ENCODE results near the gene PANX2.

The PANX2 gene

GRCh38 chr22:50220603-50221409 lies 50.3 kb downstream of the PANX2 start:
- in situ Hi-C loops (cut with HindIII; ENCODE audit: low pct_unique_long_range_greater_than_20kb, low sequenced_read_pairs): no loop called here
- DNase-seq (ENCODE audit: low read depth in 1 of 2, low spot score in 1 of 2): no peak
- TF ChIP-seq JUND (IDR thresholded peaks at IDR 0.05; ENCODE audit: low read depth): no peak

DNA sequence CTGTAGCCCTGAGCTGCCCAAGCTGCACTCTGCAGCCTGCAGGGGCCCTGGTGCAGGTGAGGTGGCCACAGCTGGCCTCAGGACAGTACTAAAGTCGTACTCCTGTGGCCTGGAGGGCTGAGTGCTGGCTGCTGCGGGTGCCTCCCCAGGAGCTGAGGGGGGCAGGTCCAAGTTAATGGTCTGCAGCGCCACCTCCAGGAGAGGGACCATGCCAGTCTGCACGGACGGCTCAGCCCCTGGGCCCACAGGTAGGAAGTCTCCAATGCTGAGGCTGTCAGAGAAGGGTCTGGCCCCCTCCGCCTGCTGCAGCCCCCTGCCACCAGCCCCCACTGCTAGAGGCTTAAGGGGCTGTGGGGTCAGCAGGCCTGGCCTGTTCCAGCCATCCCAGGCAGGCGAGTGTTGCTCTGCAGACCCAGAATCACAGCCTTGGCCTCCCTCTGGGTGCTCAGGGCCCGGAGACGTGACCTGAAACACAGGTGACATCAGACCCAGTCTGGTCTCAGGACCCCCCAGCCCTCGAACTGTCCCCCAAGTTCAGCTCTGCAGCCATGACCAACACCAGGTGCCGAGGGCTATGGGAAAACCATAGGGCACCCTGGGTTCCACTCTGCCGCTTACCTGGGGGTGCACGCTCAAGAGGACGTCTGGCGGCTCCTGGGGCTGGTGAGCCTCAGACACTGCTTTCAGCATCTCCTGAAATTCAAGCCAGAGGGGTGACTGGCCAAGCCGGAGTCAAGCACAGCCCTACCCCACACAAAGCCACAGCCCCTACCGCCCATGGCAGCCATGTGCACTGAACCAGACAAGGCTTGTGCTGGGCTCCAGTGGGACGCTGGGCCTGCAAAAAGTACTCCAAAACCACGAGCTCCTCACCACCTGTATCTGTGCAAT lies 51.1 kb downstream of the PANX2 start:
- DNase-seq (ENCODE audit: low read depth in 1 of 2, low spot score in 1 of 2): no peak
- in situ Hi-C loops (cut with HindIII; ENCODE audit: low pct_unique_long_range_greater_than_20kb, low sequenced_read_pairs): no loop called here
- TF ChIP-seq JUND (IDR thresholded peaks at IDR 0.05; ENCODE audit: low read depth): no peak

GRCh38 chr22:50222508-50222907 lies 52.0 kb downstream of the PANX2 start:
- no peak for TF ChIP-seq JUND (IDR thresholded peaks at IDR 0.05; ENCODE audit: low read depth)
- DNase-seq (ENCODE audit: low read depth in 1 of 2, low spot score in 1 of 2): no peak
- in situ Hi-C loops (cut with HindIII; ENCODE audit: low pct_unique_long_range_greater_than_20kb, low sequenced_read_pairs): no loop called here

GRCh38 chr22:50224071-50224470 lies 53.5 kb downstream of the PANX2 start:
- DNase-seq (ENCODE audit: low read depth in 1 of 2, low spot score in 1 of 2): no peak
- in situ Hi-C loops (cut with HindIII; ENCODE audit: low pct_unique_long_range_greater_than_20kb, low sequenced_read_pairs): no loop called here
- no peak for TF ChIP-seq JUND (IDR thresholded peaks at IDR 0.05; ENCODE audit: low read depth)

DNA sequence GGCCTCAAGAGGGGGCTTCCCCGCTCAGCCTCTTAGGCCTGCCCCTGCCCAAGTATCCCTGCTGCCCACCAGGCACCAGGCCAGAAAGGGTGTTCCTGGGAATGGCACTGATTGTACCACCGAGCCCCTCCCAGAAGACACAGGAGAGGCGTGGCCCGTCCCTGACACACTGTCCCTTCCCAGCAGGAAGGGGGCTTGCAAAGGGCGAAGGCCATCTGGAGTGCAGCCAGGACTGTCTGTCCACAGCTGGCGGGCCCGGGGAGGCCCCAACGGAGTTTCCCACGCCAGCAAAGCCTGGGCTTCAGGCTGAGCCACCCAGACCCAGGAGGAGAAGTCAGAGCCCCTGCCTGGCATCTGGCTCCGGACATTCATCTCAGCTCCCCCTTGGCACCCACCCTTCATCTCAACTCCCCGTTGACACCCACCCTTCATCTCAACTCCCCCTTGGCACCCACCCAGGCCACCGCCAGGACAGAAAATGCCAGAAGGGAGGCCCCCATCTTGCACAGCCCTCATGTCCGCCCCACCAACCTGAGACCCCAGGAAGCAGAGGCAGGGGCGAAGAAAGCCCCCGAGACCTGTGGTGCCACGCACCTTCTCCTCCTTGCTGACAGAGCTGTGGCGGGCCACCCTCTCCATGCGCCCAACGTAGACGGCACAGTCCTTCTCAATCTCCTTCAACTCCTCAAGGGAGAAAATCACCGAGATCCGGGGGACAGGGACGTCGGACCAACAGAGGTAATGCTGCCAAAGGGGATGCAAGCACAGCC lies 54.9 kb downstream of the PANX2 start:
- no peak for TF ChIP-seq JUND (IDR thresholded peaks at IDR 0.05; ENCODE audit: low read depth)
- in situ Hi-C loops (cut with HindIII; ENCODE audit: low pct_unique_long_range_greater_than_20kb, low sequenced_read_pairs): no loop called here
- no peak for DNase-seq (ENCODE audit: low read depth in 1 of 2, low spot score in 1 of 2)

DNA sequence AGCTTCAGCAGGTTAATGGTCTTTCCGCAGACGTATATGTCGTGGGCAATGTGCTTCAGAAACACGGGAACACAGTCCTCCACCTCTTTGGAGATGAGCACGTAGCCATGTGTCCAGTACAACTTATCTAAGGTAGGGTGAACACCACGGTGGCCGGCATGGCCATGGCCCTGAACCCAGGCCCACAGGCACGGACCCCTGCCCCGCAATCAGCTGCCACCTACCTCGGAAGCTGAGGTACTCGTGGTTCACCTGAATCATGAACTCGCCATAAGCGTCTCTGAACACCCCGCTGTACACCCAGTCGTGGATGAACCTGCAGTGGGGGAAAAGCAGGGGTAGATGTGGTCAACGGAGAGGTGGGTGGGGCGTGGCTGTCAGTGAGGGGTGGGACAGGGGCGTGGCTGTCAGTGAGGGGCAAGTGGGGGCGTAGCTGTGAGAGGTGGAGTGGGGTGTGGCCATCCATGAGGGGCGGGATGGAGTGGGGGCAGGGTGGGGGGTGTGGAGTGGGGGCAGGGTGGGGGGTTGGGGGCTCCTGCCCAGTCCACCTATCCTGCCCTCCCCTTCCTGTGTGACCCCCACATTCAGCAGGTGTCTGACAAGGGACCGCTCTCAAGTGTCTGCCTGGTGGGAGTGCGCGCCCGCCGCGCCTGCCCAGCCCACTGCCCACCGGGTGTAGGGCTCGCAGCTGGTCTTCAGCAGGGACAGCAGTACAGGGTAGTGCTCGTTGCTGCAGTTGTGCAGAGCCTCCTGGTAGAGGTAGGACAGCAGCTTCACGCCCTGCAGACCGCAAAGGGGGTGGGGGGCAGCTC lies 55.7 kb downstream of the PANX2 start:
- DNase-seq (ENCODE audit: low read depth in 1 of 2, low spot score in 1 of 2): no peak
- TF ChIP-seq JUND (IDR thresholded peaks at IDR 0.05; ENCODE audit: low read depth): no peak
- in situ Hi-C loops (cut with HindIII; ENCODE audit: low pct_unique_long_range_greater_than_20kb, low sequenced_read_pairs): no loop called here

DNA sequence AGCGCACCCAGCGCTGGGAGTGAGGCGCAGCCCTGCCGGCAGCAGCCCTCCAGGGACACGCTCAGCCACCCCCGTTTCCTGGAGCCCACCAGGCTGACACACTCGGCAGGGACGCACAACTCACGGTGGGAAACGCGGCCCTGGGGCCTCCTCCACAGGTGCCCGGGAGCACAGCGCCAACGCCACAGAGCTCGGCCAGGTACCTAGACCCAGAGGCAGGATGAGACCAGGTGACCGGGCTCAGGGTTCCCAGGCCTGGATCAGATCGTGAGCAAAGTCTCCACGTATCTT lies 56.3 kb downstream of the PANX2 start:
- no peak for TF ChIP-seq JUND (IDR thresholded peaks at IDR 0.05; ENCODE audit: low read depth)
- no peak for DNase-seq (ENCODE audit: low read depth in 1 of 2, low spot score in 1 of 2)
- in situ Hi-C loops (cut with HindIII; ENCODE audit: low pct_unique_long_range_greater_than_20kb, low sequenced_read_pairs): no loop called here

GRCh38 chr22:50227579-50228215 lies 57.2 kb downstream of the PANX2 start:
- no peak for DNase-seq (ENCODE audit: low read depth in 1 of 2, low spot score in 1 of 2)
- in situ Hi-C loops (cut with HindIII; ENCODE audit: low pct_unique_long_range_greater_than_20kb, low sequenced_read_pairs): no loop called here
- no peak for TF ChIP-seq JUND (IDR thresholded peaks at IDR 0.05; ENCODE audit: low read depth)

DNA sequence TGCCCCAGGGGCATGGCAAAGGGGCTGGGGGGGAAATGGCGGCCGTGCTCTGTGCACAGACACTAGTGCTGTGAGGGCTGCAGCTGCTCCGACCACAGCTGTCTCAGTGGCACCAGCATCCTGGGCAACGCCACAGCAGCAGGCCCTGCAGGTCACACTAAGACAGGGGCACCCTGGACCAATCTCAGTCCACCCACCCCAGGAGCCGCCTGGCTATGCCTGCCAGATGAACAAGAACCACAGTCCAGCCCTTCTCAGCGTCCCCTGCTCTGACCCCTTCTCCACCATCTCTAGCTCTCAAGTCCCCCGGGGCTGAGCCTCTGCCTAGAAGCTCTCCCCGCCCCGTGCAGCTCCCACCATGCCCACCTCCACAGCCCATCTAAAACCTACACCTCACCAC lies 57.8 kb downstream of the PANX2 start:
- in situ Hi-C loops (cut with HindIII; ENCODE audit: low pct_unique_long_range_greater_than_20kb, low sequenced_read_pairs): no loop called here
- DNase-seq (ENCODE audit: low read depth in 1 of 2, low spot score in 1 of 2): no peak
- TF ChIP-seq JUND (IDR thresholded peaks at IDR 0.05; ENCODE audit: low read depth): no peak

DNA sequence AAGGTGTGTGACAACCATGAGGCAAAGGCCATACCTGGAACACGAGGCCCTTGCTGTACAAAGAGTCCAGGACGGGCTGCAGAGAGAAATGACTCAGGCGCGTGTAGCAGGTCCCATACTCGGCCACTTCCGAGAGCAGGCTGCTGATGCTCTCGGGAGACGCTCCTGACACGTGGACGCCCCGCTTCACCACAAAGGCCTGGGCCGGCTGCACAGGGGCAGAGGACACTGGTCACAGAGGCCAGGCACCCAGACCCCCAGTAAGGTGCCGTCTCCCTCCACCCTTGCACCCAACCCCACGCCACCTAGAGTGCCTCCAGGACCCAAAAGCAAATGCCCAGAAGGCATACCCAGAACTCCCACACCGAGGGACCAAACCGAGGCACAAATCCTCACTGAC lies 58.8 kb downstream of the PANX2 start:
- in situ Hi-C loops (cut with HindIII; ENCODE audit: low pct_unique_long_range_greater_than_20kb, low sequenced_read_pairs): no loop called here
- no peak for TF ChIP-seq JUND (IDR thresholded peaks at IDR 0.05; ENCODE audit: low read depth)
- DNase-seq (ENCODE audit: low read depth in 1 of 2, low spot score in 1 of 2): no peak

Measured in T47D (cell line).